HG02970 (cell line): ENCODE results near the gene MAPT.
"Not testable (repeated sequence)": the region's sequence is repeated elsewhere in the genome, so short reads cannot be mapped to it uniquely, and the experiment has no call there.

Source experiments
- ATAC-seq: cut with Tn5 transposase; IDR thresholded peaks from one replicate; pipeline ENCODE4 v1.9.1; 2021; ENCODE audit warnings: mild to moderate bottlenecking, moderate library complexity, moderate number of reproducible peaks; ENCODE audit not compliant: unreplicated experiment, low FRiP score

MAPT gene

GRCh38 chr17:46000292-46000691 lies 105.9 kb downstream of the MAPT start:
- ATAC-seq: no peak

GRCh38 chr17:46000757-46001156 lies 106.4 kb downstream of the MAPT start:
- no peak for ATAC-seq

GRCh38 chr17:46001390-46002310 lies 107.3 kb downstream of the MAPT start:
- no peak for ATAC-seq

- ATAC-seq: no peak
These were observed 108.1 kb downstream of the MAPT start for GRCh38 chr17:46002311-46002972.

GRCh38 chr17:46002973-46003316 lies 108.6 kb downstream of the MAPT start:
- no peak for ATAC-seq

- no peak for ATAC-seq
These were observed 109.8 kb downstream of the MAPT start for GRCh38 chr17:46003907-46004748.

- ATAC-seq: not testable (repeated sequence)
These were observed 111.7 kb downstream of the MAPT start for GRCh38 chr17:46006082-46006481.

GRCh38 chr17:46007461-46007965 lies 113.2 kb downstream of the MAPT start:
- no peak for ATAC-seq

GRCh38 chr17:46008591-46008990 lies 114.2 kb downstream of the MAPT start:
- no peak for ATAC-seq

- no peak for ATAC-seq
These were observed 115.6 kb downstream of the MAPT start for GRCh38 chr17:46009681-46010596.

GRCh38 chr17:46010597-46011186 lies 116.3 kb downstream of the MAPT start:
- ATAC-seq: no peak

GRCh38 chr17:46011711-46012505 lies 117.6 kb downstream of the MAPT start:
- ATAC-seq: no peak

- no peak for ATAC-seq
These were observed 118.2 kb downstream of the MAPT start for GRCh38 chr17:46012506-46013079.

- ATAC-seq: no peak
These were observed 118.8 kb downstream of the MAPT start for GRCh38 chr17:46013127-46013501.

- ATAC-seq: no peak
These were observed 119.3 kb downstream of the MAPT start for GRCh38 chr17:46013502-46014165.

- ATAC-seq: not testable (repeated sequence)
These were observed 125.1 kb downstream of the MAPT start for GRCh38 chr17:46019408-46019925.

- no peak for ATAC-seq
These were observed 125.8 kb downstream of the MAPT start for GRCh38 chr17:46020023-46020761.
